Choroid plexus epithelial cell (primary cell): ENCODE data around the gene NR5A2.

ENCODE experiments used
- DNase-seq: peaks from one replicate; pipeline ENCODE4 v3.0.0-alpha.2; 2010; ENCODE audit warnings: low read depth
- H3K4me3 ChIP-seq: 2 replicates; pipeline ENCODE4 v1.5.1; 2011; ENCODE audit warnings: low read depth, mild to moderate bottlenecking, control low read depth, low read length, moderate library complexity
- CTCF ChIP-seq: conservative IDR thresholded peaks from 2 replicates; pipeline ENCODE4 v1.5.1; 2011; ENCODE audit warnings: low read depth, mild to moderate bottlenecking, control low read depth, inconsistent platforms, low read length, moderate library complexity

NR5A2 gene

GRCh38 chr1:200029035-200029821 lies 1.7 kb downstream of the NR5A2 start:
- DNase-seq = no peak

GRCh38 chr1:200029822-200030152 lies 2.3 kb downstream of the NR5A2 start:
- DNase-seq = no peak
- no peak for TF ChIP-seq CTCF
- no peak overlapping the region for H3K4me3 ChIP-seq

More at GRCh38 chr1:200029035-200029821, 1.7 kb downstream of the NR5A2 start:
- H3K4me3 ChIP-seq = peak overlapping the region; percentile 56
- TF ChIP-seq CTCF = no peak

DNA sequence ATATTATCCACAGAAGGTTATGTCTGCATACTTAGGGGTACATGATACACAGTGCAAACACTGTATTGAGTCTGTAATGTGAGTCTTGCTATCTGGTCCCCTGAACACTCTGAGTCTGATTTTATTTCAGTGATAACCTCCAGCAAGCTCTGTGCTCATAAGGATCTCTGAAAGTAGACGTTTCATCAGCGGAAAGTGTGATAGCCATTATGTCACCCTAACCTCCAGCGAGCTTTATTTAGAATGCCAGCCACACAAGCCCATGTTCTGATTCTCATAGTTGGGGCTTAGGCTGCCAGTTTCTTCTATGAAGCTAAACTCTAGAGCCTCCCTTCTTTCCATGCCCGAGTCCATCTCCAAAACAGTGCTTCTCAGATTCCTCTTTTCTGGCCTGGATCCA lies 3.3 kb downstream of the NR5A2 start:
- no peak for DNase-seq
- no peak for TF ChIP-seq CTCF

DNA sequence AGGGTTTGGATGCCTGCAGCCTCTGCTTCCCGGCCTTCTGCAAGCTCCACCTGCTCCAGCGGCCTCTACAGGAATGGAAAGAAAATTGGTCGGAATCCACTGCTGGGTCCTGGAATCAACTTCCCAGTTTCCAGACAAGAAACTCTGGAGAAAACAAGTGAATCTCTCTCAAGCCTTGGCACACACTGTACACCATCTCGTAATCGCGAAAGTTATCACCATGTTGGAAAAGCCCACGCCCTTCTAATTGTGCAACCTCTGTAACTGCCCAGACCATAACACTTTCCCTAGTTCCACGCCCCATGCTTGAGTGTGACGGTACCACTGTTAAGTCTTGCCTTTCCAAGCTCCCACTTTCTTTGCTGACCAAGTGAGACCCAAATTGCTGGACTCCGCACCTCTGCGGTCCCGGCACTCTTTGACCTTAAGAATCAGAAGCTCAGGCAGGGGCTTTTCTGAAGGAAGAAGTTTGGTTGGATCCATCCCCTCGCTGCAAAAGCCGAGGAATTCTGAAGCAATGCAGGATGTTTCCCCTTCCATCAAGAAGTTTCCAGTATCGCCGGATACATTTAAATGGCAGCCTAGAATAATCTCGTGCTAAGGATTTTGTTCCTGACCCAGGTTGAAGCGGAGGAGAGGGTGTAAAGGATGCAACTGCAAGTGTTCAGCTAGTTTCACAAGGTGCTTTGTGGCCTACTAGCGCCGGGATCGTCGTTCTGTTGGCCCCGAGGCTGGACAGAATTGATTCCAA lies 6.2 kb downstream of the NR5A2 start:
- no peak overlapping the region for H3K4me3 ChIP-seq
- peak; percentile 25 for TF ChIP-seq CTCF
- no peak for DNase-seq

More for the DNA sequence above, 3.3 kb downstream of the NR5A2 start:
- H3K4me3 ChIP-seq = no peak overlapping the region

DNA sequence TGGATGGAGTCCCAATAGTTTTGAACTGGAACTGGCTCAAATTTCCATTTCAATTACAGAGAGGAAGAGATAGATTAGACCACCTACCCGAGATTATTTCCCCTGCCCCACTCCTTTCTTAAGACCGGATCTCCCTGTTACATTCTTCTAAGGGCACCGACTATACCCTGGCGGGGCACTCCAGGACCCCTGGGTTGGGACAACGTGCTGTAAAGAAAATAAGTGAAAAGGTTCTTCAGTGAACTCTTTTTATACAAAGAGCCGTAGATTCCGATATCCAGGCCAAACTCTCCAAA lies 6.7 kb downstream of the NR5A2 start:
- DNase-seq = no peak
- no peak overlapping the region for H3K4me3 ChIP-seq

GRCh38 chr1:200034761-200035396 lies 7.4 kb downstream of the NR5A2 start:
- peak overlapping the region; percentile 30 for H3K4me3 ChIP-seq
- DNase-seq = no peak
- TF ChIP-seq CTCF = no peak

More for the DNA sequence above, 6.7 kb downstream of the NR5A2 start:
- no peak for TF ChIP-seq CTCF
